ENCODE data around the gene ADAMTS9. TPM values are rescaled to one million over a fixed set of nuclear protein-coding genes. Genes with fewer than 3 reads are reported as not detected.

Gene ADAMTS9
- total and polyA plus RNA-seq, 2 of the 13 experiments (the other 11 are each of a cell fraction or from before 2014, with no cell fraction given), result 0.02 to 0.09 TPM

DNA sequence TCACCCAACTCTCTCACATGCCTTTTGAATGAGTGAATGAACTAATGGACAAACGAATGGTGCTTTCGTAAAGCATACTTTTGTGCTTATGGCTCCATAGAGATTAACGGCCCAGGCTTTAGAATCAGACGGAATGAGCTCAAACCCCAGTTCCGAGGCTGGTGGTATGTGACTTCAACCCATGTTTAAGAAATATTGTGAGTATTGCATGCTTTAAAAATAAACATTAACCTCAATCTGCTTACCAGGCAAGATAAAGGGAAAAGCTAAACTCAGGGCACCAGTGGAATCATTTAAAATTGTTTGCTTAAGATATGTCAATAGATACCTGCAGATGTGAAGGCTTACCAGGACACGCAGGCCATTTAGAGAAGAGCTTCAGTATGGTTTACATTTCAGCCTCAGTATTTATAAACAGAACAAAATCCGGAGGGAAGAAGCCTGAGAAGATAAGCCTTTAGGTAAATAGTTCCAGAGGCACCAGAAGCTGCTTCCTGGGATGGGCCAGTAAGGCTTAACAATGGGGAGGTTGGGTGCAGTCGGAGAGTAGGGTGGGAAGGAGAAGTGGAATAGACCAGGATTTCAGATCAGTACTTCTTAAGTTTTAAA is 186.4 kb downstream of the ADAMTS9 start (continued):
- TF ChIP-seq, protein P1, sequence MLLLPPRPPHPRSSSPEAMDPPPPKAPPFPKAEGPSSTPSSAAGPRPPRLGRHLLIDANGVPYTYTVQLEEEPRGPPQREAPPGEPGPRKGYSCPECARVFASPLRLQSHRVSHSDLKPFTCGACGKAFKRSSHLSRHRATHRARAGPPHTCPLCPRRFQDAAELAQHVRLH (CRISPR knock-in tag; IDR thresholded peaks at IDR 0.05; ENCODE audit: borderline replicate concordance, low read depth), result 0 out of 2 replicates have a peak, but pooled peaks have one; percentile 32
- TF ChIP-seq NFYB (CRISPR knock-in tag; IDR thresholded peaks at IDR 0.05) (peak; percentile 37; the same call in 1 of the 2 replicates), HOXA5 (CRISPR knock-in tag; IDR thresholded peaks at IDR 0.05) (no peak), ZNF570 (CRISPR knock-in tag; IDR thresholded peaks at IDR 0.05; ENCODE audit: borderline replicate concordance) (no peak), GATA4 (IDR thresholded peaks at IDR 0.05; ENCODE audit: borderline replicate concordance, low read depth) (peak; percentile 96), HNRNPLL (IDR thresholded peaks at IDR 0.05; ENCODE audit: low read depth, low read length, poor library complexity, severe bottlenecking) (no peak), ZNF367 (CRISPR knock-in tag; IDR thresholded peaks at IDR 0.05; ENCODE audit: borderline replicate concordance) (no peak), MAF1 (CRISPR knock-in tag; IDR thresholded peaks at IDR 0.05; ENCODE audit: borderline replicate concordance) (no peak), ELF3 (CRISPR knock-in tag; IDR thresholded peaks at IDR 0.05) (peak; percentile 78), ZMYM4 (CRISPR knock-in tag; IDR thresholded peaks at IDR 0.05) (peak; percentile 69), ZNF772 (CRISPR knock-in tag; IDR thresholded peaks at IDR 0.05) (peak; percentile 57; the same call in 1 of the 2 replicates), RXRB (CRISPR knock-in tag; IDR thresholded peaks at IDR 0.05; ENCODE audit: borderline replicate concordance) (peak; percentile 78), TBX2 (CRISPR knock-in tag; IDR thresholded peaks at IDR 0.05; ENCODE audit: borderline replicate concordance) (peak; percentile 89), AGO2 (optimal IDR thresholded peaks at IDR 0.05; ENCODE audit: low read depth, low read length) (no peak), NFKB2 (CRISPR knock-in tag; IDR thresholded peaks at IDR 0.05; ENCODE audit: borderline replicate concordance) (no peak), ISL2 (CRISPR knock-in tag; IDR thresholded peaks at IDR 0.05) (peak; percentile 98), NCOR1 (IDR thresholded peaks at IDR 0.05; ENCODE audit: borderline replicate concordance, low read length) (peak; percentile 46; the same call in 1 of the 2 replicates)
- TF ChIP-seq, protein P2, sequence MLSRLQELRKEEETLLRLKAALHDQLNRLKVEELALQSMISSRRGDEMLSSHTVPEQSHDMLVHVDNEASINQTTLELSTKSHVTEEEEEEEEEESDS (CRISPR knock-in tag; IDR thresholded peaks at IDR 0.05; ENCODE audit: borderline replicate concordance), result peak; percentile 45; the same call in 1 of the 2 replicates
- TF ChIP-seq, protein P3, sequence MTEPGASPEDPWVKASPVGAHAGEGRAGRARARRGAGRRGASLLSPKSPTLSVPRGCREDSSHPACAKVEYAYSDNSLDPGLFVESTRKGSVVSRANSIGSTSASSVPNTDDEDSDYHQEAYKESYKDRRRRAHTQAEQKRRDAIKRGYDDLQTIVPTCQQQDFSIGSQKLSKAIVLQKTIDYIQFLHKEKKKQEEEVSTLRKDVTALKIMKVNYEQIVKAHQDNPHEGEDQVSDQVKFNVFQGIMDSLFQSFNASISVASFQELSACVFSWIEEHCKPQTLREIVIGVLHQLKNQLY (CRISPR knock-in tag; IDR thresholded peaks at IDR 0.05), result peak; percentile 39; the same call in 1 of the 2 replicates
- TF ChIP-seq, protein P4, sequence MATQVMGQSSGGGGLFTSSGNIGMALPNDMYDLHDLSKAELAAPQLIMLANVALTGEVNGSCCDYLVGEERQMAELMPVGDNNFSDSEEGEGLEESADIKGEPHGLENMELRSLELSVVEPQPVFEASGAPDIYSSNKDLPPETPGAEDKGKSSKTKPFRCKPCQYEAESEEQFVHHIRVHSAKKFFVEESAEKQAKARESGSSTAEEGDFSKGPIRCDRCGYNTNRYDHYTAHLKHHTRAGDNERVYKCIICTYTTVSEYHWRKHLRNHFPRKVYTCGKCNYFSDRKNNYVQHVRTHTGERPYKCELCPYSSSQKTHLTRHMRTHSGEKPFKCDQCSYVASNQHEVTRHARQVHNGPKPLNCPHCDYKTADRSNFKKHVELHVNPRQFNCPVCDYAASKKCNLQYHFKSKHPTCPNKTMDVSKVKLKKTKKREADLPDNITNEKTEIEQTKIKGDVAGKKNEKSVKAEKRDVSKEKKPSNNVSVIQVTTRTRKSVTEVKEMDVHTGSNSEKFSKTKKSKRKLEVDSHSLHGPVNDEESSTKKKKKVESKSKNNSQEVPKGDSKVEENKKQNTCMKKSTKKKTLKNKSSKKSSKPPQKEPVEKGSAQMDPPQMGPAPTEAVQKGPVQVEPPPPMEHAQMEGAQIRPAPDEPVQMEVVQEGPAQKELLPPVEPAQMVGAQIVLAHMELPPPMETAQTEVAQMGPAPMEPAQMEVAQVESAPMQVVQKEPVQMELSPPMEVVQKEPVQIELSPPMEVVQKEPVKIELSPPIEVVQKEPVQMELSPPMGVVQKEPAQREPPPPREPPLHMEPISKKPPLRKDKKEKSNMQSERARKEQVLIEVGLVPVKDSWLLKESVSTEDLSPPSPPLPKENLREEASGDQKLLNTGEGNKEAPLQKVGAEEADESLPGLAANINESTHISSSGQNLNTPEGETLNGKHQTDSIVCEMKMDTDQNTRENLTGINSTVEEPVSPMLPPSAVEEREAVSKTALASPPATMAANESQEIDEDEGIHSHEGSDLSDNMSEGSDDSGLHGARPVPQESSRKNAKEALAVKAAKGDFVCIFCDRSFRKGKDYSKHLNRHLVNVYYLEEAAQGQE (IDR thresholded peaks at IDR 0.05; ENCODE audit: borderline replicate concordance in 1 of 2, low read depth in 1 of 2, low read length in 2 of 2), result peak in 1 of 2 experiments; percentile 44; a peak in 1 of 4 replicates
- TF ChIP-seq, protein P5, sequence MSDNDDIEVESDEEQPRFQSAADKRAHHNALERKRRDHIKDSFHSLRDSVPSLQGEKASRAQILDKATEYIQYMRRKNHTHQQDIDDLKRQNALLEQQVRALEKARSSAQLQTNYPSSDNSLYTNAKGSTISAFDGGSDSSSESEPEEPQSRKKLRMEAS (IDR thresholded peaks at IDR 0.05), result no peak
- TF ChIP-seq, protein P6, sequence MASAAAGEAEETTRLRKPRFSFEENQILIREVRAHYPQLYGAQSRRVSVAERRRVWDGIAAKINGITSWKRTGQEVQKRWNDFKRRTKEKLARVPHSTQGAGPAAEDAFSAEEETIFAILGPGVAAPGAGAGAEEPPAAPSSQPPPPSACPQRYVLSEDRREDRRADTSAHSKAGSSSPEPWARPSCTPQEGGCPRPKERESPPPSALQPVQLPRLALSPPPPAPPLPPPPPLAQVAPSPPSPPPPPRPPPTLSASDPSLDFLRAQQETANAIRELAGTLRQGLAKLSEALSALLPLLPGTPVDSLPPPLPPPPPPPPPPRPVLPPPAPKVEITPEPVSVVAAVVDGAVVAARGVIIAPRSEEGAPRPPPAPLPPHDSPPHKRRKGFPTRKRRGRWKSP (CRISPR knock-in tag; IDR thresholded peaks at IDR 0.05), result no peak; the same call in 1 of the 2 replicates
